HepG2 (cell line): Measurements from ENCODE around the gene ZKSCAN1. TPM values are rescaled to one million over a fixed set of nuclear protein-coding genes. Genes with fewer than 3 reads are reported as not detected.

Source experiments
- CEBPB ChIP-seq: IDR thresholded peaks from 2 replicates; pipeline ENCODE4 v1.6.1; 2011; ENCODE audit warnings: low read depth, low read length, improper control_type of control experiment, borderline replicate concordance
- EP300 ChIP-seq, 3 experiments: sonication (generic) in 1 of 3; formaldehyde crosslinking in 1 of 3; IDR thresholded peaks; 2 replicates each; pipeline versions ENCODE4 v1.5.1 to v1.6.1; 2011 to 2020; ENCODE audit warnings: low read depth in 2 of 3, low read length in 2 of 3, borderline replicate concordance in 1 of 3, improper control_type of control experiment in 1 of 3, mild to moderate bottlenecking in 1 of 3, missing genetic modification reagents in 1 of 3, moderate library complexity in 1 of 3
- FOSL1 ChIP-seq: sonication (generic); formaldehyde crosslinking; IDR thresholded peaks from 2 replicates; pipeline ENCODE4 v1.9.0; 2021; ENCODE audit warnings: missing genetic modification reagents, borderline replicate concordance
- PPARG ChIP-seq: conservative IDR thresholded peaks from 2 replicates; pipeline ENCODE4 v1.6.1; 2016; ENCODE audit warnings: missing biosample characterization, missing genetic modification reagents
- SALL1 ChIP-seq: sonication (generic); formaldehyde crosslinking; IDR thresholded peaks from 2 replicates; pipeline ENCODE4 v1.8.0; 2022; ENCODE audit warnings: mild to moderate bottlenecking, missing genetic modification reagents
- SIX1 ChIP-seq: sonication (generic); formaldehyde crosslinking; IDR thresholded peaks from 2 replicates; pipeline ENCODE4 v1.4.0; 2020; ENCODE audit warnings: missing genetic modification reagents, borderline replicate concordance
- SNAPC2 ChIP-seq: sonication (generic); formaldehyde crosslinking; IDR thresholded peaks from 2 replicates; pipeline ENCODE4 v1.8.1; 2022; ENCODE audit warnings: mild to moderate bottlenecking, missing genetic modification reagents
- SOX6 ChIP-seq, 2 experiments: fragments of 450-650 bp in 1 of 2; sonication (generic) in 1 of 2; formaldehyde crosslinking in 1 of 2; IDR thresholded peaks; 2 replicates each; pipeline versions ENCODE4 v1.4.0 to v1.6.1; 2017 to 2020; ENCODE audit warnings: antibody characterized with exemption in 1 of 2, mild to moderate bottlenecking in 1 of 2, missing genetic modification reagents in 1 of 2
- TBP ChIP-seq: sonication (generic); formaldehyde crosslinking; IDR thresholded peaks from 2 replicates; pipeline ENCODE4 v1.5.0; 2020; ENCODE audit warnings: missing genetic modification reagents
- TEAD3 ChIP-seq: optimal IDR thresholded peaks from 2 replicates; pipeline ENCODE3; 2016; ENCODE audit warnings: borderline replicate concordance
- ZEB1 ChIP-seq: IDR thresholded peaks from 2 replicates; pipeline ENCODE4 v1.6.1; 2012; ENCODE audit warnings: mild to moderate bottlenecking, low read depth, inconsistent platforms; ENCODE audit not compliant: insufficient replicate concordance
- ZNF180 ChIP-seq: sonication (generic); formaldehyde crosslinking; IDR thresholded peaks from 2 replicates; pipeline ENCODE4 v1.4.0; 2020; ENCODE audit warnings: low read depth, missing genetic modification reagents, borderline replicate concordance
- ZNF232 ChIP-seq: sonication (generic); formaldehyde crosslinking; IDR thresholded peaks from 2 replicates; pipeline ENCODE4 v1.4.0; 2020; ENCODE audit warnings: missing genetic modification reagents, borderline replicate concordance
- ZNF234 ChIP-seq: sonication (generic); formaldehyde crosslinking; conservative IDR thresholded peaks from 2 replicates; pipeline ENCODE4 v1.5.1; 2020; ENCODE audit warnings: mild to moderate bottlenecking, missing genetic modification reagents
- ZNF343 ChIP-seq: sonication (generic); formaldehyde crosslinking; IDR thresholded peaks from 2 replicates; pipeline ENCODE4 v1.4.0; 2020; ENCODE audit warnings: mild to moderate bottlenecking, missing genetic modification reagents
- ZNF382 ChIP-seq: sonication (generic); formaldehyde crosslinking; IDR thresholded peaks from 2 replicates; pipeline ENCODE4 v1.5.0; 2020; ENCODE audit warnings: missing genetic modification reagents, mild to moderate bottlenecking, borderline replicate concordance
- ZNF891 ChIP-seq: sonication (generic); formaldehyde crosslinking; IDR thresholded peaks from 2 replicates; pipeline ENCODE4 v1.5.0; 2020; ENCODE audit warnings: mild to moderate bottlenecking, missing genetic modification reagents
- ZSCAN31 ChIP-seq: sonication (generic); formaldehyde crosslinking; IDR thresholded peaks from 2 replicates; pipeline ENCODE4 v1.5.0; 2020; ENCODE audit warnings: low read depth, mild to moderate bottlenecking, missing genetic modification reagents
- polyA plus RNA-seq, 8 experiments: library from polyadenylated mRNA; depleted of rRNA in 3 of 8; stranded (reverse) in 7 of 8; unstranded in 1 of 8; fragments of >200 nt; fragmentation: Illumina TruSeq in 4 of 8; extraction: Trizol in 4 of 8; gene quantifications; 2 replicates each; pipeline versions ENCODE4 v1.2.1 to v1.2.3, GENCODE V29; 2011 to 2016; ENCODE audit warnings: low read depth in 4 of 8, missing spikeins in 1 of 8, mixed read lengths in 1 of 8; ENCODE audit not compliant: insufficient read depth in 1 of 8
- total RNA-seq, 5 experiments: library from RNA; depleted of rRNA; stranded (reverse); fragments of >200 nt; fragmentation: Illumina TruSeq; extraction: Trizol; gene quantifications; 2 replicates each; pipeline ENCODE4 v1.2.3, GENCODE V29; 2016; ENCODE audit warnings: low read depth in 1 of 5
- TF ChIP-seq, protein P1 (sequence below): sonication (generic); formaldehyde crosslinking; IDR thresholded peaks from 2 replicates; pipeline ENCODE4 v1.9.0; 2022; ENCODE audit warnings: low read depth, missing genetic modification reagents
- TF ChIP-seq, protein P2 (sequence below): sonication (generic); formaldehyde crosslinking; conservative IDR thresholded peaks from 2 replicates; pipeline ENCODE4 v1.5.0; 2020; ENCODE audit warnings: missing genetic modification reagents
- TF ChIP-seq, protein P3 (sequence below): sonication (generic); formaldehyde crosslinking; IDR thresholded peaks from 2 replicates; pipeline ENCODE4 v1.4.0; 2020; ENCODE audit warnings: mild to moderate bottlenecking, low read depth, missing genetic modification reagents
- TF ChIP-seq, protein P4 (sequence below): sonication (generic); formaldehyde crosslinking; IDR thresholded peaks from 2 replicates; pipeline ENCODE4 v1.5.1; 2020; ENCODE audit warnings: mild to moderate bottlenecking, missing genetic modification reagents, moderate library complexity

ZKSCAN1 gene
- total and polyA plus RNA-seq, 2 of the 13 experiments (the other 11 are each of a cell fraction or from before 2014, with no cell fraction given) = 46.4 to 60.6 TPM

DNA sequence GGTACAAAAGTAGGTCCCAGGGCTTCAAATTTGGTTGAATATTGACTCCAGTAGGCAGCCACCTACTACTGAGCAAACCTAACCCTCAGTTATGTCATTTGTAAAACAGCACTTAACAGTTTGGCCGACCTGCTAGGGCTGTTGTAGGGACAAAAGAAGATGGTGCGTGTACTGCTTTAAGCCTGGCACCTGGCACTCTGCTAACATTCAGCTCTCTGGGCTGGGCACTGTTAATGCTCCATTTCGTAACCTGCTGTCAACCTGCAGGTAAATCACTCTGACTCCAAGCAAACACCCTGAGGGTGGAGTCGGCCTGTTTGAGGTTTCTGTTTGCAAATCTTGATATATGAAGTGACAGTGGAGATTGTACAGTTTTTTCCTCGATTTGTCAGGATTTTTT, 7.2 kb downstream of the ZKSCAN1 start (continued):
- TF ChIP-seq ZNF343 (CRISPR knock-in tag) = no peak
- no peak for TF ChIP-seq SNAPC2 (CRISPR knock-in tag)
- no peak for TF ChIP-seq PPARG (CRISPR knock-in tag)
- TF ChIP-seq SOX6 (IDR thresholded peaks at IDR 0.05) = no peak
- 0 out of 2 replicates have a peak, but pooled peaks have one; percentile 24 for TF ChIP-seq SOX6 (CRISPR knock-in tag; IDR thresholded peaks at IDR 0.05)
- no peak for TF ChIP-seq ZNF234
- 0 out of 2 replicates have a peak, but pooled peaks have one; percentile 14 for TF ChIP-seq SALL1 (CRISPR knock-in tag)
- TF ChIP-seq FOSL1 (CRISPR knock-in tag) = no peak
- peak; percentile 22 for TF ChIP-seq TEAD3 (CRISPR knock-in tag)
- TF ChIP-seq ZNF232 (CRISPR knock-in tag) = no peak
- no peak for TF ChIP-seq ZNF180 (CRISPR knock-in tag)
- no peak for TF ChIP-seq ZNF382 (CRISPR knock-in tag)
- TF ChIP-seq, protein P1, sequence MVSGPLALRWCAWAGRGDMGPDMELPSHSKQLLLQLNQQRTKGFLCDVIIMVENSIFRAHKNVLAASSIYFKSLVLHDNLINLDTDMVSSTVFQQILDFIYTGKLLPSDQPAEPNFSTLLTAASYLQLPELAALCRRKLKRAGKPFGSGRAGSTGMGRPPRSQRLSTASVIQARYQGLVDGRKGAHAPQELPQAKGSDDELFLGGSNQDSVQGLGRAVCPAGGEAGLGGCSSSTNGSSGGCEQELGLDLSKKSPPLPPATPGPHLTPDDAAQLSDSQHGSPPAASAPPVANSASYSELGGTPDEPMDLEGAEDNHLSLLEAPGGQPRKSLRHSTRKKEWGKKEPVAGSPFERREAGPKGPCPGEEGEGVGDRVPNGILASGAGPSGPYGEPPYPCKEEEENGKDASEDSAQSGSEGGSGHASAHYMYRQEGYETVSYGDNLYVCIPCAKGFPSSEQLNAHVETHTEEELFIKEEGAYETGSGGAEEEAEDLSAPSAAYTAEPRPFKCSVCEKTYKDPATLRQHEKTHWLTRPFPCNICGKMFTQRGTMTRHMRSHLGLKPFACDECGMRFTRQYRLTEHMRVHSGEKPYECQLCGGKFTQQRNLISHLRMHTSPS (CRISPR knock-in tag) = 0 out of 2 replicates have a peak, but pooled peaks have one; percentile 49
- TF ChIP-seq, protein P2, sequence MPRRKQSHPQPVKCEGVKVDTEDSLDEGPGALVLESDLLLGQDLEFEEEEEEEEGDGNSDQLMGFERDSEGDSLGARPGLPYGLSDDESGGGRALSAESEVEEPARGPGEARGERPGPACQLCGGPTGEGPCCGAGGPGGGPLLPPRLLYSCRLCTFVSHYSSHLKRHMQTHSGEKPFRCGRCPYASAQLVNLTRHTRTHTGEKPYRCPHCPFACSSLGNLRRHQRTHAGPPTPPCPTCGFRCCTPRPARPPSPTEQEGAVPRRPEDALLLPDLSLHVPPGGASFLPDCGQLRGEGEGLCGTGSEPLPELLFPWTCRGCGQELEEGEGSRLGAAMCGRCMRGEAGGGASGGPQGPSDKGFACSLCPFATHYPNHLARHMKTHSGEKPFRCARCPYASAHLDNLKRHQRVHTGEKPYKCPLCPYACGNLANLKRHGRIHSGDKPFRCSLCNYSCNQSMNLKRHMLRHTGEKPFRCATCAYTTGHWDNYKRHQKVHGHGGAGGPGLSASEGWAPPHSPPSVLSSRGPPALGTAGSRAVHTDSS = no peak
- TF ChIP-seq ZNF891 = no peak
- TF ChIP-seq SIX1 = no peak
- no peak for TF ChIP-seq CEBPB
- TF ChIP-seq TBP (CRISPR knock-in tag) = no peak
- no peak for TF ChIP-seq ZEB1
- TF ChIP-seq ZSCAN31 (CRISPR knock-in tag) = no peak
- peak in 1 of 2 experiments; percentile 27; a peak in 1 of 4 replicates for TF ChIP-seq EP300 (IDR thresholded peaks at IDR 0.05; ENCODE audit: low read depth in 2 of 2, low read length in 2 of 2)
- no peak for TF ChIP-seq EP300 (CRISPR knock-in tag; IDR thresholded peaks at IDR 0.05; ENCODE audit: borderline replicate concordance)
- TF ChIP-seq, protein P3, sequence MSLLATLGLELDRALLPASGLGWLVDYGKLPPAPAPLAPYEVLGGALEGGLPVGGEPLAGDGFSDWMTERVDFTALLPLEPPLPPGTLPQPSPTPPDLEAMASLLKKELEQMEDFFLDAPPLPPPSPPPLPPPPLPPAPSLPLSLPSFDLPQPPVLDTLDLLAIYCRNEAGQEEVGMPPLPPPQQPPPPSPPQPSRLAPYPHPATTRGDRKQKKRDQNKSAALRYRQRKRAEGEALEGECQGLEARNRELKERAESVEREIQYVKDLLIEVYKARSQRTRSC (CRISPR knock-in tag) = no peak
- TF ChIP-seq, protein P4, sequence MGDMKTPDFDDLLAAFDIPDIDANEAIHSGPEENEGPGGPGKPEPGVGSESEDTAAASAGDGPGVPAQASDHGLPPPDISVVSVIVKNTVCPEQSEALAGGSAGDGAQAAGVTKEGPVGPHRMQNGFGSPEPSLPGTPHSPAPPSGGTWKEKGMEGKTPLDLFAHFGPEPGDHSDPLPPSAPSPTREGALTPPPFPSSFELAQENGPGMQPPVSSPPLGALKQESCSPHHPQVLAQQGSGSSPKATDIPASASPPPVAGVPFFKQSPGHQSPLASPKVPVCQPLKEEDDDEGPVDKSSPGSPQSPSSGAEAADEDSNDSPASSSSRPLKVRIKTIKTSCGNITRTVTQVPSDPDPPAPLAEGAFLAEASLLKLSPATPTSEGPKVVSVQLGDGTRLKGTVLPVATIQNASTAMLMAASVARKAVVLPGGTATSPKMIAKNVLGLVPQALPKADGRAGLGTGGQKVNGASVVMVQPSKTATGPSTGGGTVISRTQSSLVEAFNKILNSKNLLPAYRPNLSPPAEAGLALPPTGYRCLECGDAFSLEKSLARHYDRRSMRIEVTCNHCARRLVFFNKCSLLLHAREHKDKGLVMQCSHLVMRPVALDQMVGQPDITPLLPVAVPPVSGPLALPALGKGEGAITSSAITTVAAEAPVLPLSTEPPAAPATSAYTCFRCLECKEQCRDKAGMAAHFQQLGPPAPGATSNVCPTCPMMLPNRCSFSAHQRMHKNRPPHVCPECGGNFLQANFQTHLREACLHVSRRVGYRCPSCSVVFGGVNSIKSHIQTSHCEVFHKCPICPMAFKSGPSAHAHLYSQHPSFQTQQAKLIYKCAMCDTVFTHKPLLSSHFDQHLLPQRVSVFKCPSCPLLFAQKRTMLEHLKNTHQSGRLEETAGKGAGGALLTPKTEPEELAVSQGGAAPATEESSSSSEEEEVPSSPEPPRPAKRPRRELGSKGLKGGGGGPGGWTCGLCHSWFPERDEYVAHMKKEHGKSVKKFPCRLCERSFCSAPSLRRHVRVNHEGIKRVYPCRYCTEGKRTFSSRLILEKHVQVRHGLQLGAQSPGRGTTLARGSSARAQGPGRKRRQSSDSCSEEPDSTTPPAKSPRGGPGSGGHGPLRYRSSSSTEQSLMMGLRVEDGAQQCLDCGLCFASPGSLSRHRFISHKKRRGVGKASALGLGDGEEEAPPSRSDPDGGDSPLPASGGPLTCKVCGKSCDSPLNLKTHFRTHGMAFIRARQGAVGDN = no peak
